H9 (cell line): Measurements from ENCODE around the gene RANBP17. TPM values are rescaled to one million over a fixed set of nuclear protein-coding genes. Genes with fewer than 3 reads are reported as not detected.

Source experiments
- DNase-seq: peaks from one replicate; pipeline ENCODE4 v3.0.0-alpha.2; 2017
- H2AFZ ChIP-seq: one replicate; pipeline ENCODE4 v1.6.1; 2013; ENCODE audit warnings: mild to moderate bottlenecking, low read length, control low read depth, moderate library complexity
- H2AK5ac ChIP-seq: 2 replicates; pipeline ENCODE4 v1.6.1; 2013; ENCODE audit warnings: low read length, control low read depth, mixed read lengths; ENCODE audit not compliant: insufficient read length
- H2BK120ac ChIP-seq: one replicate; pipeline ENCODE4 v1.6.1; 2013; ENCODE audit warnings: low read depth, mild to moderate bottlenecking, low read length, control low read depth, inconsistent platforms; ENCODE audit not compliant: poor library complexity, severe bottlenecking
- H2BK12ac ChIP-seq: 2 replicates; pipeline ENCODE4 v1.6.1; 2013; ENCODE audit warnings: low read length, control low read depth, mixed read lengths, low read depth; ENCODE audit not compliant: insufficient read length
- H2BK15ac ChIP-seq: 2 replicates; pipeline ENCODE4 v1.6.1; 2013; ENCODE audit warnings: low read depth, low read length, control low read depth
- H2BK20ac ChIP-seq: one replicate; pipeline ENCODE4 v1.6.1; 2013; ENCODE audit warnings: low read depth, mild to moderate bottlenecking, low read length, control low read depth, inconsistent platforms; ENCODE audit not compliant: poor library complexity, severe bottlenecking
- H2BK5ac ChIP-seq: 2 replicates; pipeline ENCODE4 v1.6.1; 2013; ENCODE audit warnings: low read length, control low read depth, mixed read lengths; ENCODE audit not compliant: insufficient read length
- H3K14ac ChIP-seq: 2 replicates; pipeline ENCODE4 v1.6.1; 2013; ENCODE audit warnings: low read length, control low read depth; ENCODE audit not compliant: insufficient read depth
- H3K18ac ChIP-seq: 2 replicates; pipeline ENCODE4 v1.6.1; 2013; ENCODE audit warnings: low read depth, mild to moderate bottlenecking, mixed read lengths, low read length, control low read depth; ENCODE audit not compliant: insufficient read length
- H3K23ac ChIP-seq: 2 replicates; pipeline ENCODE4 v1.6.1; 2013; ENCODE audit warnings: low read length, control low read depth, mixed read lengths, low read depth; ENCODE audit not compliant: insufficient read length
- H3K23me2 ChIP-seq: 2 replicates; pipeline ENCODE4 v1.6.1; 2013; ENCODE audit warnings: low read depth, mild to moderate bottlenecking, mixed read lengths, low read length, control low read depth; ENCODE audit not compliant: insufficient read length, poor library complexity, severe bottlenecking
- H3K27ac ChIP-seq: 2 replicates; pipeline ENCODE4 v1.5.1; 2013; ENCODE audit warnings: low read length, control low read depth, mixed read lengths, low read depth; ENCODE audit not compliant: insufficient read length
- H3K27me3 ChIP-seq: 2 replicates; pipeline ENCODE4 v1.6.1; 2013; ENCODE audit warnings: low read length, control low read depth, inconsistent platforms; ENCODE audit not compliant: insufficient read depth
- H3K4ac ChIP-seq: 2 replicates; pipeline ENCODE4 v1.6.1; 2013; ENCODE audit warnings: low read depth, mild to moderate bottlenecking, control low read depth, inconsistent platforms, low read length, moderate library complexity
- H3K4me1 ChIP-seq: 2 replicates; pipeline ENCODE4 v1.6.1; 2013; ENCODE audit warnings: low read length, control low read depth, inconsistent platforms; ENCODE audit not compliant: insufficient read depth
- H3K4me2 ChIP-seq: 2 replicates; pipeline ENCODE4 v1.6.1; 2013; ENCODE audit warnings: low read length, control low read depth, mixed read lengths; ENCODE audit not compliant: insufficient read length, insufficient read depth
- H3K56ac ChIP-seq: 2 replicates; pipeline ENCODE4 v1.6.1; 2013; ENCODE audit warnings: low read depth, mild to moderate bottlenecking, mixed read lengths, low read length, control low read depth; ENCODE audit not compliant: insufficient read length
- H3K79me1 ChIP-seq: 2 replicates; pipeline ENCODE4 v1.6.1; 2013; ENCODE audit warnings: low read depth, mild to moderate bottlenecking, moderate library complexity, low read length, control low read depth, inconsistent platforms; ENCODE audit not compliant: insufficient read depth, poor library complexity, severe bottlenecking
- H3K79me2 ChIP-seq: 2 replicates; pipeline ENCODE4 v1.6.1; 2013; ENCODE audit warnings: low read length, control low read depth, inconsistent platforms; ENCODE audit not compliant: insufficient read depth
- H3K9ac ChIP-seq: 2 replicates; pipeline ENCODE4 v1.6.1; 2013; ENCODE audit warnings: low read length, control low read depth, mixed read lengths; ENCODE audit not compliant: insufficient read length; ENCODE audit errors: extremely low read depth
- H3K9me3 ChIP-seq: one replicate; pipeline ENCODE4 v1.6.1; 2013; ENCODE audit warnings: low read depth, low read length, inconsistent platforms; ENCODE audit not compliant: control insufficient read depth
- H3T11ph ChIP-seq: one replicate; pipeline ENCODE4 v1.6.1; 2013; ENCODE audit warnings: mild to moderate bottlenecking, low read length, control low read depth, inconsistent platforms
- H4K20me1 ChIP-seq: one replicate; pipeline ENCODE4 v1.6.1; 2013; ENCODE audit not compliant: control insufficient read depth, insufficient read length, insufficient read depth
- H4K5ac ChIP-seq: 2 replicates; pipeline ENCODE4 v1.6.1; 2013; ENCODE audit warnings: low read depth, mild to moderate bottlenecking, mixed read lengths, low read length, control low read depth; ENCODE audit not compliant: insufficient read length
- H4K8ac ChIP-seq: replicated peaks from 2 replicates; pipeline ENCODE4 v1.6.1; 2013; ENCODE audit warnings: low read length, control low read depth, mixed read lengths, low read depth; ENCODE audit not compliant: insufficient read length
- H4K91ac ChIP-seq: 2 replicates; pipeline ENCODE4 v1.6.1; 2013; ENCODE audit warnings: low read depth, mild to moderate bottlenecking, moderate library complexity, mixed read lengths, low read length, control low read depth; ENCODE audit not compliant: insufficient read length
- H3K27ac Mint-ChIP-seq, 3 experiments: 2 replicates in 2 of 3; 3 replicates in 1 of 3; pipeline ENCODE4 v1.8.0; 2020 to 2021; ENCODE audit warnings: mixed read lengths in 3 of 3, mild to moderate bottlenecking in 1 of 3, moderate library complexity in 1 of 3
- H3K27me3 Mint-ChIP-seq: 2 replicates; pipeline ENCODE4 v1.8.0; 2021; ENCODE audit warnings: low read depth, mild to moderate bottlenecking, moderate library complexity, mixed read lengths
- H3K36me3 Mint-ChIP-seq, 3 experiments: 2 replicates in 2 of 3; 3 replicates in 1 of 3; pipeline ENCODE4 v1.8.0; 2020 to 2021; ENCODE audit warnings: low read depth in 3 of 3, mixed read lengths in 3 of 3; ENCODE audit not compliant: insufficient read depth in 1 of 3
- H3K4me1 Mint-ChIP-seq, 2 experiments: 2 replicates each; pipeline ENCODE4 v1.8.0; 2020; ENCODE audit warnings: mixed read lengths in 2 of 2
- H3K4me3 Mint-ChIP-seq, 2 experiments: 2 replicates in 1 of 2; 3 replicates in 1 of 2; pipeline ENCODE4 v1.8.0; 2020 to 2021; ENCODE audit warnings: mild to moderate bottlenecking in 2 of 2, mixed read lengths in 2 of 2, moderate library complexity in 1 of 2
- H3K9me3 Mint-ChIP-seq, 2 experiments: 2 replicates in 1 of 2; 3 replicates in 1 of 2; pipeline ENCODE4 v1.8.0; 2020; ENCODE audit warnings: mild to moderate bottlenecking in 2 of 2, mixed read lengths in 2 of 2, moderate library complexity in 1 of 2
- CTCF ChIP-seq: fragments of 200-600 bp; sonication (generic); conservative IDR thresholded peaks from 3 replicates; pipeline ENCODE4 v1.8.0; 2021; ENCODE audit warnings: antibody characterized with exemption, mild to moderate bottlenecking
- WGBS: extraction: QIAGEN DNeasy Blood & Tissue Kit; methylation state at CpG from one replicate; pipeline ENCODE4 v1.1.7; 2013; ENCODE audit warnings: missing lambda C conversion rate, low lambda C conversion rate, mixed read lengths; ENCODE audit not compliant: insufficient read length; ENCODE audit errors: extremely low coverage; 5-methylcytosine and 5-hydroxymethylcytosine counted together
- total RNA-seq: library from RNA; stranded (reverse); gene quantifications from 2 replicates; pipeline ENCODE4 v1.2.1, GENCODE V29; 2021

Gene RANBP17
- total RNA-seq, 1 experiment from 2014 or later = 16.5 TPM

GRCh38 chr5:171223927-171224326 lies 362.1 kb downstream of the RANBP17 start:
- H3K9me3 Mint-ChIP-seq = no peaks in the 10 kb centered on the region
- no peaks in the 10 kb centered on the region for H4K20me1 ChIP-seq
- no peak overlapping the region for H3K4me2 ChIP-seq
- no peak overlapping the region for H2AK5ac ChIP-seq
- no peak overlapping the region for H3K23ac ChIP-seq
- no peak overlapping the region for H4K8ac ChIP-seq
- H2BK12ac ChIP-seq = no peak overlapping the region
- H3K27ac Mint-ChIP-seq = no peak overlapping the region
- no peak overlapping the region for H3K9ac ChIP-seq
- H3K23me2 ChIP-seq = no peaks in the 10 kb centered on the region
- H3K27me3 ChIP-seq = no peaks in the 10 kb centered on the region
- no peak overlapping the region for H4K91ac ChIP-seq
- no peaks in the 10 kb centered on the region; a peak in 1 of 4 replicates for H3K4me1 Mint-ChIP-seq
- H3T11ph ChIP-seq = no peak overlapping the region
- DNase-seq = no peak
- H3K4me3 Mint-ChIP-seq = no peak overlapping the region
- TF ChIP-seq CTCF = no peak
- no peak overlapping the region for H4K5ac ChIP-seq
- no CpG with 5 or more reads among the region's 1 CpG for WGBS
- H3K4ac ChIP-seq = no peak overlapping the region
- no peaks in the 10 kb centered on the region for H3K4me1 ChIP-seq
- H3K18ac ChIP-seq = no peak overlapping the region
- H3K79me1 ChIP-seq = no peaks in the 10 kb centered on the region
- H3K79me2 ChIP-seq = no peaks in the 10 kb centered on the region; the same call in 1 of the 2 replicates
- H2AFZ ChIP-seq = no peak overlapping the region
- H2BK120ac ChIP-seq = no peak overlapping the region
- no peak overlapping the region for H2BK20ac ChIP-seq
- no peaks in the 10 kb centered on the region for H3K9me3 ChIP-seq
- no peak overlapping the region for H3K27ac ChIP-seq
- H3K36me3 Mint-ChIP-seq = no peaks in the 10 kb centered on the region
- H3K27me3 Mint-ChIP-seq = no peaks in the 10 kb centered on the region; the same call in 1 of the 2 replicates
- no peak overlapping the region for H2BK5ac ChIP-seq
- H3K14ac ChIP-seq = no peak overlapping the region
- H2BK15ac ChIP-seq = no peak overlapping the region
- no peak overlapping the region for H3K56ac ChIP-seq
